SK-MEL-5 (cell line): ENCODE data around the gene PTPRM. TPM values are rescaled to one million over a fixed set of nuclear protein-coding genes. Genes with fewer than 3 reads are reported as not detected.

ENCODE experiments used
- DNase-seq: peaks from one replicate; pipeline ENCODE4 v3.0.0-alpha.2; 2016; ENCODE audit warnings: low read depth, low spot score
- in situ Hi-C: cut with HindIII; loops from 2 replicates; pipeline ENCODE4 v1.10.0; 2016; ENCODE audit warnings: low sequenced_read_pairs, high pct_unique_total_duplicates, low pct_unique_long_range_greater_than_20kb
- total RNA-seq: library from RNA; depleted of rRNA; stranded (reverse); fragments of >200 nt; shearing (Covaris generic); gene quantifications from 2 replicates; pipeline ENCODE4 v1.2.3, GENCODE V29; 2014

The PTPRM gene
- total RNA-seq, 1 experiment from 2014 or later: 43.7 TPM

DNA sequence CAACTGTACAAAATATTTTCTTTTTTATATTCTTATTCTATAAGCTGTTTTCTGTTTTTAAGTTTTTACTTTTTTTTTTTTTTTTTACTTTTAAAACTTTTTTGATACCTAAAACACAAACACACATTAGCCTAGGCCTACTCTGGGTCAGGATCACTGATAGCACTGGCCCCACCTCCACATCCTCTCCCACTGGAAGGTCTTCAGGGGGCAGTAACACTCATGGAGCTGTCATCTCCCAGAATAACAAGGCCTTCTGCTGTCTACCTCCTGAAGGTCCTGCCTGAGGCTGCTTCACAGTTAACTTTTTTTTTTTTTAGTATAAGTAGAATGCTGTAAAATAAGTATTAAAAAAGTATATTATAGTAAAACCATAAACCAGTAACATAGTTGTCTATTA is 415.1 kb downstream of the PTPRM start:
- in situ Hi-C loops: no loop called here
- no peak for DNase-seq

DNA sequence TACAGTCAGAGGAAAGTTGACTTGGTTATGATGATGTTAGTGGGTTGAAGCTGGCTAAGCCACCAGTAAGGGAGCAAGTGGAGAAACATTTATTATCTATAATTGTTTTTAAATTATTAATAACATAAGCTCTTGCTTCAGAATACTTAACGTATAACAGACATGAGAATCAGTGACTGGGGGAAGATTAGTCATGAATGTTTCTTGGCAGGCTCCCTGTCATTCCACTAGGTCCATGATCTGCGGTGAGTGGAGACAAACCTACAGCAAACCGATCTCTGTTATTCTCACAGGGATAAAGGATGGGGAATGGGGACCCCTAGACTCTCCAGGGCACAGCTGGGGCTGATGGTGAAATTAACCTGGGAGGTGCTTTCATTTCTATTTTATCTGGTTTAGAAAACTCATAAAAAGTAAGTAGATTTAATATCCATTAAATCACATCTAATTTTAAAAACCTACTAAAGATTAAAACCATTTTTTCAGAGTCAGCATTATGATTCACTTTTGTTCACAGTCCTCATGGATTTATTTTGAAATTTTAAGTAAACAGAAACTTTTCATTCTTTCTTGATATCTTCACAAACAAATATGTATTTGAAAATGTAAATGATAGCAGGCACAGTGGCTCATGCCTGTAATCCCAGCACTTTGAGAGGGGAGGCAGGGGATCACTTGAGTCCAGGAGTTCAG is 420.3 kb downstream of the PTPRM start:
- DNase-seq: no peak
- in situ Hi-C loops: no loop called here

DNA sequence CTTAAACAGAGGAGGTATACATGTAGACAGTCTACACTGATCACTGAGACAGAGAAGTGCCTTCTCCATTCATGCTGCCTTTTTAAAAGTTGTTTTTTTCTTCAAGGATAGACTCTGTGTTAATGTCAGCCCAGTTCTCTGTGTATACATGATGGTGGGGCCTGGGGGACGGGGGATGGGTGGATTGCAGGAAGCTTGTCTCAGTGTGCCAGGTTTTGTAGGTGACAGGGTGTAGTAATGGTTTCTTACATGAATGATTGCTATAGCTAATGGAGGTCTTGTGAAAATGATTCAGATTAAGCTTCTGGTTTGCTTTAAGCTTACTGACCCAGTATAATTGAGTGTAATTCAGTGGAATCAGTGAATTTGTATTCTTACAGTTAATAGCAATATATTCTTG is 423.6 kb downstream of the PTPRM start:
- DNase-seq: no peak
- in situ Hi-C loops: no loop called here

- DNase-seq: peak; percentile 36
- in situ Hi-C loops: no loop called here
Observed at GRCh38 chr18:8001711-8002301, 434.7 kb downstream of the PTPRM start.

- no peak for DNase-seq
- in situ Hi-C loops: no loop called here
Observed at GRCh38 chr18:8003878-8004675, 437.0 kb downstream of the PTPRM start.

DNA sequence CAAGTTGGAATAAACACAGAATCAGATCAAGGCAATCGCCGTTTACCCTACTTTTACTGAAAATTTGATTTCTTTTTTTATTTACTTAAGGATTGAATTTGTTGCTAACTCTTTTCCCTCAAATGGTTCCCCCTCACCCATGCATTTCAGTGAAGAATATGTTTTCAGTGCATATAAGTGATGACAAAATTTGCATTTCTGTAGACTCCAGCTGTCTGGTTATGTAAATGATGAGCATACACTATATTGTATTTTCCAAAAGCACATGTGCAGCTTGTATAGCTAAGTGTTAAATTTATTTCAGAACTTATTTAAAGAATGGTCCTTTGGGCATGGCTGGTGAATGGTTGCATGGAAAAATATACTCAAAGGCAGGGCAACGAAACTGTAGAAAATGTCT is 437.7 kb downstream of the PTPRM start:
- no peak for DNase-seq
- in situ Hi-C loops: no loop called here

- no peak for DNase-seq
- in situ Hi-C loops: no loop called here
Observed at GRCh38 chr18:8005870-8006569, 438.9 kb downstream of the PTPRM start.

DNA sequence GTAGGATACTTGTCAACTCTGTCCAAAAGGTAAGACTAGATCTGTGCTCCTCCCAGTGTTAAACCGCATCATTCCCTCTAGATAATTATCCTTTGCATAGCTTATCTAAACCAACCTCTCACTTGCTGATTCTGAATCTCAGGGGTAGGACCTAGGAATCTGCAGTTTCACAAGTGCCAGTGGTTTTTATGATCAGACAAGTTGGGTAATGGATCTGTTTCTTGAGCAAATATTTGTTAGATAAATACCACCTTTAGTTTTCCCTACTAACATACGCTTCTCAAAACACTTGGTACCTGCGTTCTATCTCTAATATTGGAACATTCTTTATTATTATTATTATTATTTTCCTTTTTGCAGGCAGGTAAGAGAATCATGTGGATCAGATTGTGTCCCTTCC is 439.9 kb downstream of the PTPRM start:
- no peak for DNase-seq
- in situ Hi-C loops: no loop called here

DNA sequence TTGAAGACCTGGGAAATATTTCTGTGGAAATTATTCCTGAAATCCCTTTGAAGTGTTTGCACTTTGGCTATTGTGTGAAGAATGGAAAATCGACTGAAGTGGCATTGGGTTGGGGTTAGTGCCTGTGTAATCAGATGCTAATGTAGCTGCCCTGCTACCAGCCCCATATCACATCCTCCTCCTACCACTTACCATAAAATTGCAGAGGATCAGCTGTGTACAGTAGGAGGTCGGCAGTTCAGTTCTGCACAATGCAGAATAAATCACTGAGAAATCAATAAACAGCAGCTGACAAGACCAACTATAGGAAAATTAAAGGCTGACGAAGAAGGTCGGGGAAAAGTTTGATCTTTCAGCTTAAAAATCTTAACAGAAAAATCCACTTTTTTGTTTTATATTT is 440.9 kb downstream of the PTPRM start:
- no peak for DNase-seq
- in situ Hi-C loops: no loop called here

GRCh38 chr18:8011361-8011760 is 444.2 kb downstream of the PTPRM start:
- in situ Hi-C loops: no loop called here
- no peak for DNase-seq

GRCh38 chr18:8011906-8012305 is 444.8 kb downstream of the PTPRM start:
- in situ Hi-C loops: no loop called here

GRCh38 chr18:8018701-8019331 is 451.7 kb downstream of the PTPRM start:
- no peak for DNase-seq
- in situ Hi-C loops: no loop called here

More at GRCh38 chr18:8011906-8012305, 444.8 kb downstream of the PTPRM start:
- DNase-seq: peak; percentile 37

DNA sequence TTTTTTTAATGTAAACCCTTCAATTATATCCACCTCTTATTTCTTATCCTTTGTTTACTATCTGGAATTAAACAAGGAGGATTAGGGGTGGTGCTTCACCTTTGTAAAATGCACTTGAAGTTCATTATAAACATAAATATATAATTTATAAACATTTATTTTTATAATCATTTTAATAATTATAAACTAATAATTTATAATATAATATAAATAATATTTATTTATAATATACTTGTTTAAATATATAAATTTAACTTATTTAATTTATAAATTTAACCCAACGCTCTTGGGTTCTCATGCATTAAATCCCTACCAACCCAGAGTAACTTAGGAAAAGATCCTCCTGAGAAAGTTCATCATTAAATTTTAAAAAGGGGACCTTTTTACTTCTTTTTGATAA is 452.5 kb downstream of the PTPRM start:
- no peak for DNase-seq
- in situ Hi-C loops: no loop called here

- DNase-seq: no peak
Observed at GRCh38 chr18:8020132-8020846, 453.2 kb downstream of the PTPRM start.

DNA sequence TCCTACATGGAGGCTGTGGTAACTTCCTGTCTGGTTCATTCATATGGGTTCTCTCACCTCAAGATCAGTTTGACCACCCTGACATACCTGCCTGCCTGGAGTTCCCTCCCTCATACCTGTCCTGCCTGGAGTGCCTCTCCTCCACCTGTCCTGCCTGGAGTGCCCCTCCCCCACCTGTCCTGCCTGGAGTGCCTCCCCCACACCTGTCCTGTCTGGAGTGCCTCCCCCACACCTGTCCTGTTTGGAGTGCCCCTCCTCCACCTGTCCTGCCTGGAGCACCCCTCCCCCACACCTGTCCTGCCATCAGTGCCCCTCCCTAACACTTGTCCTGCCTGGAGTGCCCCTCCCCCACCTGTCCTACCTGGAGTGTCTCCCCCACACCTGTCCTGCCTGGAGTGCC is 461.9 kb downstream of the PTPRM start:
- no peak for DNase-seq
- in situ Hi-C loops: no loop called here

More at GRCh38 chr18:8020132-8020846, 453.2 kb downstream of the PTPRM start:
- in situ Hi-C loops: no loop called here

- in situ Hi-C loops: no loop called here
- DNase-seq: no peak
Observed at GRCh38 chr18:8029731-8030130, 462.6 kb downstream of the PTPRM start.

DNA sequence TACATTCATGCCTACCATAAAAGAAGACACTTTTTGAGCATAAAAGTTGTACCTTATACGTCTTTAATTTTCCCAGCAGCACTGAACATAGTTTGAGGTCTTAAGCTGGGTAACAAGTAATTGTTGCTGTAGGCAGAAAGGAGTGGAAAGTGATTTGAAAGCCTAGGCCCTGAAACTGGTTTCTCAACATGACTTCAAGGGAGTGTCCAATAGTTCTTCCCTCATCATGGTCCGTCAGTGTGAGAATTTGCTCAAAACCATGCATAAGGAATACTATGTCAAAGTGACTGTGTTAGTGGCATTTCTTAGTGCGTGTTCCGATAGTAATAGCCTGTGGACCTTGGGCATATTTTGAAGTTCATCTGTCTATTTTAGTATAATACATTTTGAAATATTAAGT is 463.1 kb downstream of the PTPRM start:
- in situ Hi-C loops: no loop called here
- no peak for DNase-seq
